Measurements from ENCODE around the gene NCBP2L.

Gene NCBP2L

DNA sequence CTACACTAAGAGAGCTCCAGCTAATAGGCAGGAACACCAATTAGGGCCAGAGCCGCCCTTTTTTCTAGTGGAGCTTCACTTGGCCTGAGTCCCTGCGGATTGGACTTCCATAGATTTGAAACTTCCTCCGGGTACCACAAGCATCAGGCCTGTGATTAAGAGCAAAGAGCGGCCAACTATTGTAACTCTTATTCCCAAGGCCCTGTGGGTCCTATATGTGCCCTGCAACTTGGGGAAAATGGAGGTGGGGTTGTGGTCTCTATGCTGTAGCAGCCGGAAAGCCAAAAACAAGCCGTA is at the start of gene NCBP2L:
Gene NCBP2L, plus strand, starts transcription at position 198 of the 297 bp plus-strand sequence. CDS start 16,488 bp downstream, outside the sequence.
- no peak for DNase-seq (ENCODE audit: low read depth in 2 of 2)

DNA sequence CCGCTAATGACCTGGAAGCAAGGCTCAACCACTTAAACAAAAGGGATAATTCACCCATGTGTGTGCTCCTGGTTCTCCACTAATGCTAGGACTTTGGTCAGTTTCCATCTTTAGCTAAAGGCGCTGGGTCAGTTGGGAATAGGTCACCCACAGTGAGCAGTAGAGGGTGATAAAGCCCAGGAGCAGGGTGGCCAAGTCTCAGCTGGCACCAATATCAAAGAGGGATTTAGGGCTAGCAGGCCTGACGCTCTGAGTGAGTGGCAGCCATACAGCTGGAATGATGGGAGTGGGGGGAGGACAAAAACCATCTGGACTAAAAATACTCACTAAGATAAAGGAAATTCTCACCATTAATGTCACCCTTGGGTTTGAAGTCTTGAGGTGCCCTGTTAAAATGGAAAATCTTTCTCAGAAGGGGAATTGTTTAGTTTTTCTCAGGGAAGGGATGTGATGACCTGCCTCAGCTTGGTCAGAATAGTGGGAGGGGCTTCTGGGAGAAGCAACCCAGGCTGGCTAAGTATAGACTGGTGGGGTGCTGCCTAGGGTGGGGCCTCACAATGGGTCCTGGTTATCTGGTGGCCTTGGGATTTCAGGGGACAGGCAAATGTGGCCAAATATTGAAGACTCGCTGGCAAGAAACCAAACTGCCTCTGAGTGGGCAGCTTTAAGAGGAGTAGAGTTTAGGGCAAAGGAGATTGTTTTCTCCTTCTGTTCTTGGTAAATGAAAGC is 49.0 kb upstream of the NCBP2L start:
- no peak for DNase-seq (ENCODE audit: low read depth in 2 of 2)

DNA sequence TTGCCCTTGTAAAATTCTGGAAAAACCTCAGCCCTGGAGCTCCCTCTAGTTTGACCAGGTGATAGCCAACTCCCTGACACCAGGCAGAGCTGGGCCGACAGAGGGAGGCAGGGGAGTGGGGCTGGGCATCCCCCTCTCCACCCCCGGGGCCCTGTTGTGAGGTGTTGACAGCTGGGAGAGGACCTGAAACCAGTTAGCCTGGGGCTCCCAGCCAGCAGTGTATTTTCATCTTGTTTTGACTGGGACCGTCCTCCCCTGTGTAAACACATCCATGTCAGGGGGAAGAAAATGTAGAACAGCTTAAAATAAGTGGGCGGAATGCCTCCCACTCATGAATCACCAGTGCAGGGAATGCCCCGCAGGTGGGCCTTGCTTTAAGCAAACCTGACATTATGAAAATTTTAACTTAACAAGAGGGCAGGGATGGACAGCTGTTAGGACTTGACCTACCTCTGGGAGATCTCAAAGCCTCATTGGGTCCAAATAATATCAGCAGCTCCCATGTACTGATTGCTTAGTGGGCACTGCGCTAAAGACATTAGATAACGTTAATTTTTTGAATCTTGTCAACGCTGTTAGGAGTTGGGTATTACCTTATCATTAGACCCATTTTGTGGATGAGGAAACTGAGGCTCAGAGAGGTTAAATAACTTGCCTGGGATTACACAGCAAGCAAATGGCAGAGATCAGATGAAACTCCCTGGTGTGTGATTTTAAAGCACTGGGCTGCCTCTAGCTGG is 47.8 kb upstream of the NCBP2L start:
- no peak for DNase-seq (ENCODE audit: low read depth in 2 of 2)

DNA sequence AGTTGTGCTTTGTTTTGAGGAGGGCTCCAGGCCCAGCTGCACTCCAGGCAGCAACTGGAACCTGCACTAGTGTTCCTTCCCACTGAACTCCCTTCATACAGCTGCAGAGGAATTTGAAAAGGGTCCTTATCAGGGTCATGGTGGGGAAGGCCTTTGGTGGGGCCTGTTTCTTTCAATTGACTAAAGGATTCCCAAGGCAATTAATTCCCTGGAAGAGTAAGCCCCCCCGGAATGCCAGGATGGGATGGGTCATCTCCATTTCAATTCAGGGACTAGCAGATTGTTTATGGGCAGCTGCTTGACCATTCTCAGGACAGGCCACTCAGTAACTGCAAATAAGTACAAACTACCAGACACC is 47.3 kb upstream of the NCBP2L start:
- DNase-seq (ENCODE audit: low read depth in 2 of 2): no peak

DNA sequence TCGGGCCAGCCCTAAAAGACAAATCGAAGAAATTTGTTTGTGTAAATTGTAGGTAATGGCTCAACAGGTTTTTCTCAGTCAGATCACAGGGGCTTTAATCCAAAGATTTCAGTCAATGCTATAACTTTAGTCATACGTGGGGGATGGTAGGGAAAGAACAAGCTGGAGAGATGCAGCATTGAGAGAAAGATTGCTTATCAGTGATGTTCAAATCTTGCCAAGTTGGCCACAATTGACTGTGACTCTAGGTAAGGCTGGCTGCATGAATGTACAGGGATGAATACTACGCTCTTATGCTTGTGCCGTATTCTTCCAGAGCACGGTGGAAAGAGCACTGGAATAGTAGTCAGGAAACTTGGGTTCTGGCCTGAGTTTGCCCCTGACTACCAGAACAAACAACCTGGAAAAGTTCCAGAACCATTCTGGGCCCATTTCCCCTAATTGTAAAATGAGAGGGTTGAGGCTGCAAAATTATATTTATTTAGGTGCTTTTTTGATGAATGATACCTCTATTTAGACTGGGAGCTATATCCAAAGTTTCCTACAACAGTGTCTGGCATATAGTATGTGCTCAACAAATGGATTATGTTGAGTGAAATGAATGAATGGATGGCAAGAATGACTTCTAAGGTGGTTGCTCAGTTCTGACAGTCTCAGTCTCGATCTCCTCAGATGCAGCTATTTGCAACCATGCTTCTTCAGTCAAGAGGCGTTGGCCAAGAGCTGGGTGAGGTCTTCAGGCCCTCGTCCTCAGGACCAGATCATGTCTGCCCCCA is 46.4 kb upstream of the NCBP2L start:
- no peak for DNase-seq (ENCODE audit: low read depth in 2 of 2)

DNA sequence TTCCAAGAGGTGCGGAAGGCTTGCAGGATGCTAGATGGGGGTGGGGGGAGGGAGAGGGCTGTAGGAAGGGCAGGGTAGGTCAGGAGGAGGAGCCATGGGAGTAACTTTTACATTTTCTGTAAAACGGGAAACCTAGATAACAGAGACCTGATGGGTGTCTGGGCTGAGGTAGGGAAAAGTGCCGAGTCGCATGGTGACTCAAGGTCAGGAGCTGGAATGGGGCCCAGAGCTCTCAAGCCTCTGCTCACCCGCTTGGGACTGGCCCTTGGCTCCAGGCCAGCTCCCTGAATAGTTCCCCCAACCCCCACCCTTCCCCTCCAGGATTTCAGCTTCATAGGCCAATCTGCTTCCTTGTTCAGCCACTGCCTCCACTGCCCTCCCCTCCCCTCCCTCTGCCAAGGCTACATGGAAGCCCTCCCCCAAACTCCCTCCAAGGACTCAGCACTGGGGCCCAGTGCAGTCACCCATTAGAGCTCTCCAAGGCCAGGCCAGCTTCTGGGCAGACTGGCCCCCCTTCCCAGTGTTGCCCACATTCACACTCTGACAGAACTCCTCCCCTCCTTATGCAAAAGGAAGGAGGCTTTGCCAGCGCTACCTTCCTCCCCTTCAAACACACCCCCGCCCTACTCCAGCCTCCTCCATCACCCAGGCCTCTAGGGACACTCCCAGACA is 45.6 kb upstream of the NCBP2L start:
- no peak for DNase-seq (ENCODE audit: low read depth in 2 of 2)

DNA sequence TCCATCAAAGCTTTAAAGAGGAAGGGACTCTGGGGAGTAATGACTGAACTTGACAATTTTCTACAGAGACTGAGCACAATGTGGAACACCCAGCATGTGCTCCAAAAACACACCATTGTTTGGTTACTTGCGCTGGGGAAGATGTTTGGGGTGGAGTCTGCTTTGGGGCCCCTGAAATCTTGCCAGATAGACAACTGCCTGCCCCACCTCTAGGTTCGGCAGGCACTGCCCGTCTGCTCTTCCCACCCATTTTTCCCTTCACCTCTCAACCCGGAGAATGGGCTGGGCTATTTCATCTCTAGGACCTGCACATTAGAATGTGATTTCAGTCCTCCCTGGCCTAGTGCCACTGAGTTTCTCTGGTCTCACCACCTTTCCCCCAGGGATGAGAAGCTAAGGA is 43.8 kb upstream of the NCBP2L start:
- DNase-seq (ENCODE audit: low read depth in 2 of 2): no peak

DNA sequence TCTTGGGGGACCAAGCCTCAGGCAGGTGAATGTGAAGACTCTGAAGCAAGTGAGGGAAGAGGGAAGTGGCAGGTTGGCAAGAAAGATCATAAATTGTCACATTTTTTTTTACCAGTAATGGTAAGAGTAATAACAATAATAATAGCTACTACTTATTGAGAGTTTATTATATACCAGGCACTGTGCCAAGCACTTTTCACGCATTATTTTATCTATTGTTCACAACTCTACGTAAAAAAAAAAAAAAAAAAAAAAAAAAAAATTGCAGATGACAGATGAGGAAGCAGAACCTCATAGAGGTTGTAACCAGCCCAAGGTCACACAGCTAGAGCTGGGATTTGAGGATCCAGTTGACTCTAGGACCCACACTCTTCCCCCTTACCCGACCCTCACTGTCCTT is 42.9 kb upstream of the NCBP2L start:
- DNase-seq (ENCODE audit: low read depth in 2 of 2): no peak

DNA sequence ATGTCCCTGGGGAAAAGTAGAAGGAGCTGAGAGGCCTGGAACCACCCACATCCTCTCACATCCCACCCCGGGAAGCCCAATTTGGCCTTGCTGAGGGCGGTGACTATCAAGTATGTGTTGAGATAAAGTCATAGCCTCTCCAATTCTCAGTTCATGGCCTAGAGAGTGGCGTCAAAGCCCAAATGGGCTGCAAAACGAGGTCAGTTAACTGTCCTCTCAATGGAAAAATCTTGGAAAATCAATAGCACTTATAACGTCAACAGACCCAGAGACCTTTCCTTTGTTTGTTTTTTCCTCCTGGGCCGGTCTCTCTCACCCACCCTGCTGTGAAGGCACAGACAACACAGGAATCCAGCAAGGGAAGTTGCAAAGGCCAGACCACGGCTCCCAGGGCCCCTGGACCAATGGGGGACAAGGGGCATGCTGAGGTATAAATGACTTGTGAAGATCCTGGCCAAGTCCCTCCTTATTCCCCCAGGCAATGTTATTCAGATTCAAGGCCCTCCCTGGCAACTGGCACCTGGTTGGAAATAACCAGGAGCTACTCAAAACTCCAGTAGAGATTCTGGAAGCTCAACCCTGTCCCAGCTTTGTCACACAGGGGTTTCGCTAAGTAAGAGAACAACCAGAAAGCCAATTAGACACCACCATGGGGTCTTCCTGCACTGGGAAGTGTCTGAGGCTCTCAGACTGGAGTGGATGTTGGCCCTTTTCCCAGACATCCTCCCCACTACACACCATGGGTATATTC is 40.6 kb upstream of the NCBP2L start:
- no peak for DNase-seq (ENCODE audit: low read depth in 2 of 2)

DNA sequence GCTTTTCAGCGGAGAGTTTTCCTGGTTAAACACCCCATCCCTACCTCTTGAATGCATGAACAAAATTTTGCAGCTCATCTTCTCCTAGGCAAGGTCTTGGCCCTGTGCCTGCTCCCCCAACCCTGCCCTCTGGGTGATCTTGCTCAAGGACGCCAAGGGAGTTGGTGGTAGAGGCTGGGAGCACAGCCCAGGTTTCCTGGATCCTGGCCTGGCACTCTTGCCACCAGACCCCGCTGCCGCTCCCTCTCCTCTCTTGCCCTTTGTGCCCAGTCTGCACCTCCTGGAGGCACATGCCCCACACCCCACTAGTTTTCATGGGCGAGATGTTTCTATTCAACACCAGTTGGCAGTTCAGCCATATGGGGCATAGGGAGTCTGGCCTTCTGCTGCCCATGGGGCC is 39.3 kb upstream of the NCBP2L start:
- DNase-seq (ENCODE audit: low read depth in 2 of 2): no peak

DNA sequence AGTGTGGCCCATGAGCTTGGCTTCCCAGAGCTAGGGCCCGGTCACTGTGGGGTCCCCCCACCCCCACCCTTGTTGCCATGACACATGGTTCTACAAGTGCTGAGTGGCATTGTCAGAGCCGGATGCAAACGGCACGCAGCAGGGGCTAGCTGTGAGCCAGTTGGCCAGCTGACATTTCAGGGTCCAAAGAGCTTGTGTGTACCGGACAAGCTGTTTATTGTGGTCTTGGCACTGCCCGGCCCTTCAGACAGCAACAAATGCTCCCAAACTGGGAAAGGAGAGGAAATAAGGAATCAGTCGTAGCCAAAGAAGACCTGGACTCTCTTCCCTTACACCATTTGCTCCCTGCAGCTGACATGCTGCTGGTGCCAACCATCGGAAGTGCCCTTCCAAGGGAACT is 38.8 kb upstream of the NCBP2L start:
- DNase-seq (ENCODE audit: low read depth in 2 of 2): no peak

DNA sequence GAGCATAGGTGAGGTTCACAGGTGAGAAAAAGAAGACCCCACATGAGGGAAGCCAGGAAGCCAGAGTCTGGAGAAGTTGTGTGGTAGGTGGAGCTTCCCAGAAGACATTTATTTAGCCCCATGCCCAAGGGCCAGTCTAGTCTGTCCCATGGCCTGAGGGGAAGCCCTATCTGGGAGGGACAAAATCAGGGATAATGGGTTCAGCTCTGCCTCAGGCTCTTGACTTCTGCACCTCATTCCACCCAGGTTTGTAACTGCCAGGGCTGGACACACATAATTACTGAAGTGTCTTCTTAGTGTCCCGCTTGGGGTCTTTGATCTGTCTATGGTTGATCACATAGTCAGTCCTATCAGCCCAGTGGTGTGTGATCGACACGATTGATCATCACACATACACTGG is 38.0 kb upstream of the NCBP2L start:
- no peak for DNase-seq (ENCODE audit: low read depth in 2 of 2)

DNA sequence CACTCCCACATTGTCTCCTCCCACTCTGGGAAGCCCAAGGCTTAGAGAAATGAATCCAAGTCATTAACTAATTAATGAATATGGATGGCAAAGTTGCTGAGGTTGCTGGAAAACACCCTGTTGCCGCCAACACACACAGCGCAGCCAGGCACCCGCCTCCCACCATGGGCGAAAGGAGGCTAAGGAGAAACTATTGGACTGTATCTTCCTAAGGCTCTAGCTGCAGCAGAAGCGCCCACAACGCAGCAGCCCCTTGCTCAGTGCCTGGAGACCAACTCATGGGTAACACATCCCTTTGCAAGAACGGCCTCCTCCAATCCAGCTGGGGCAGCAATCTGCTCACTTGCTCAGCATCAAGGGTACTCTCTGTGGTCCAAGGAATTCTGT is 36.1 kb upstream of the NCBP2L start:
- DNase-seq (ENCODE audit: low read depth in 2 of 2): no peak

DNA sequence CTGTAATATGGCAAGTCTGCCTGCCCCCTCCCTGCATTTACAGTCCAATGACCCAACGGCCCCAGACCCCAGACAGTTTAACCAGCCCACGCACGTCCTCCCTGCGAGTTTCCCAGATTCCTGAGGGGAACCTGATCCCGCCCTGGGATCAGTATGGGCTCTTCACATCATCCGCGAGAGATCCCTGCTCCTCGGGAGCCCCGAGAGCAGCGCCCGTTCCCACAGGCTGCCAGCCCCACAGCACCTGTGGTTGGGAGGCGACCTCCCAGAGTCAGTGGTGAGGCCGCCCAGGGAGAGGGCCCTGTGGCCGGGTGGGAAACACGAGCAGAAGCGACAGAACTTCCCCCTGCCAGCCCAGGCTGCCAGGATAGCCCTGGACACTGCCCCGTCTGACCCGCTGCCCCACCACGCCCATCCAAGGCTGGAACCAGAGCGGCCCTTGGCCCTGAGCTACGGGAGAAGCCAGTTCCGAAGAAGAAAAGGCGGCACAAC is 34.8 kb upstream of the NCBP2L start:
- DNase-seq (ENCODE audit: low read depth in 2 of 2): no peak

DNA sequence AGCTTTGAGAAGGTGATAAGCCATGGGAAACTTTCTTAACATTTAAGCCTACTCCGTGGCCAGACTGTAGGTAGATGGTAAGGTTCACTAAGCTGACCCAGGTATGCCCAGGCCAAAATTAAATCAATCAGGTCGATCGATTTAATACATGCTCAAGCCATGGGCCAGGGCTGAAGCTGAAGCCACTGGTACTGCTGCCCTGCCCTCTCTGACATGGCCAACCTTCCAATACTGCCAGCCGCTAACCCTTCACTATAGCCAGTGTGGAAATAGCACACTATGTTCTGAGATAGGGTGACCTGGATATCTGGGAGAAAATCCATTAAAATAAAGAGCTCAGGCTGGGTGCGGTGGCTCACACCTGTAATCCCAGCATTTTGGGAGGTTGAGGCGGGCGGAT is 33.5 kb upstream of the NCBP2L start:
- no peak for DNase-seq (ENCODE audit: low read depth in 2 of 2)

DNA sequence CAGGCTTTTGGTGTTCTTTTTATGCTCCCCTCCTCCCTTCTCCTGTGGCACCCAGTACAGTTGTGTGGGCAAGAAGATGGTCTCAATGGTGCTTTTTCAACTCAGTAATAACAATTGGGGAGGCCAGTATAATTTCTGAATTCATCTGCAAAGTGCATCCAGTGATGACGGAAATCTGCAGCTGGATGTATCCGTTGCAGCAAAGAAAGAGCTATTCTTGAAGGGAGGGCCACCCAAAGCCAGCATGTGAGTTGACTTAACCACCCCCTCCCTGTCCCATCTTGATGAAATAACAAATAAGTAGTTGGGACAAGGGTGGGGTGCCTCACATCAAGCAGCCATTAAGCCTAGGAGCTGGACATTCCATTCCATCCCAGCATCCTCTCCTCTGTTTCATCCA is 32.7 kb upstream of the NCBP2L start:
- DNase-seq (ENCODE audit: low read depth in 2 of 2): no peak

DNA sequence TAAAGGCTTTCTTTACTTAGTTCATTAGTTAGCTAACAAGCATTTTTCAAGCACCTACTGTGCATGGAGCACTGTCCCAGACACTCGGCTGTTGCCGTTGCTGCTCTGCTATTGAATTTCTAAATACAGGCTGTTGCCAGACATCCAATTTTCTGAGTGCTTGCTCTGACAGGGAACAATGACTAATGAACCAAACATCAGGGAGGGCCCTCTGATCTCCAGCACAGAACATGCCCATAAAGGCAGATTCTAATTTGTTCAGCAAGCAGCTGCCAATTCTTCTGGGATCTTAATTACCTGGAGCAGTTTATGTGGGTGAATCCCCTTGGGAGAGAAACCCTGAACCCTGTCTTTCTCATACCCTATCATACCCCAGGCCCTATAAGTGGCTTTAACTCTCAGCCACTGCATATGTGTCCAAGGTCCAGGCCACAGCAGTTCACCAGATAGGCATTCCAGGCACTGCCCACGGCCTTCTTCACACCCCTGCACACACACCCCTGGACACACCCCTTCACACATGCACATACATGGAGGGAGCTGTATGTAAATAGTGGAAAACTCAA is 29.9 kb upstream of the NCBP2L start:
- no peak for DNase-seq (ENCODE audit: low read depth in 2 of 2)

DNA sequence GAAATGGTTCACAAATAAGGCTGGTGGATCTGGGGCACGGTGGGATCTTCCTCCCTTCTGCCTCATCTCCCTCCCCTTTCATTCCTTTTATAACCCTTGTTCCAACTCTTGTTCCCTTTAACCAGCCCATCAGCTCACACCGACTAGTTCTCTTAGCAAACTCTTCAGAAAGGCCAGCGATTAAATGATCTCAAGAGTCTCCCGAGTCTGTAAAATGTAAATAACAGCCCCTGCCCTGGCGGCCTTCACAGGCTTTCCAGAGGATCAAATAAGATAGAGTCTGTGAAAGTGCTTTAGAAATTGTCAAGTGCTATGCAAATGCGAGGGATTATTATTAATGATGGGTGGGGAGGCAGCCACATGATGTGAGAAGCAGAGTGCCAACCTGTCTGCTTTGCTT is 29.0 kb upstream of the NCBP2L start:
- no peak for DNase-seq (ENCODE audit: low read depth in 2 of 2)

DNA sequence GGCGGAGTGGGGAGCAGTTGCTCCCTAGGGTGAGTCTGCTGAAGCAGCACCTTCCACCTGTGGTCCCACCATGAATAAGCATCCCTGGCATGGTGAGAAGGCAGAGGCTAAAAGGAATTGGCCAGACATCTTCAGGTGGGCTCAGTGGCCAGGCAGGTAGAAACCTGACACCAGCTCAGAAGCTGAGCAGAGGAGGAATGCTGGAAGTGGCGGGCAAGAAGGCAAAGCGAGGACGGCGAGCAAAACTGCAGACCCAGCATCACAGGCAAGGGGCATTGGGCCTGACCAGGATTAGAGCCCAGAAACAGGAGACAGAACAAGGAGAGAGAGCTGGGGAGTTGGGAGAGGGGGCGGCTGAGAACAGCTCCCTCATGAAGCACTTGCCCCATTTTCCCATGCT is 27.3 kb upstream of the NCBP2L start:
- DNase-seq (ENCODE audit: low read depth in 2 of 2): no peak

DNA sequence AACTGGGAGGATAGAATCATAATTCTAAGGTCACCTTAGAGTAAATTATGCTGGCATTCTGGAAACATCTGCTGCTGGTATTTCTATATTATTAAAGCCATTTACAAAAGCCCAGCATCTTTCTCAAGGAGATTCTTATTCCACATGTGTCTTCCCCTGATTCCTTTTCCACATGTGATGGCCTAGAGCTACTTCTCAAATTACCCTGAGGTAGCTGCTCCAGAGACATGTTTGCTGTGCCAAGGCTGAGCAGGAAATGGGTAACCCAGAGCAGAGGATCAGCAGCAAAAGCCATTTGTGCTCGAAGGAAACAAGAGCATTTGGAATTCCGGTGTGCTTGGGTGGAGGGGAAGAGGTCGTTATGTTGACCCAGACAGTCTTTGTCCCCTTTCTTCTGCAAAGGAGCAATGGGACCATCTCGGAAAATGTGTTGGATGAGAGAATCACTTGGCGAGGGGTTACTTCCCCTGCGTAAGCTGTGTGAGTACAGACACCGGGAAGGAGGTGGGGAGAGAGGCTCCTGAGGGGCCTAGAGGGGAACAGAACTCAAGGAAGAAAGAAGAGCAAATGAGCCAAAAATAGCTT is 26.6 kb upstream of the NCBP2L start:
- DNase-seq (ENCODE audit: low read depth in 2 of 2): no peak

DNA sequence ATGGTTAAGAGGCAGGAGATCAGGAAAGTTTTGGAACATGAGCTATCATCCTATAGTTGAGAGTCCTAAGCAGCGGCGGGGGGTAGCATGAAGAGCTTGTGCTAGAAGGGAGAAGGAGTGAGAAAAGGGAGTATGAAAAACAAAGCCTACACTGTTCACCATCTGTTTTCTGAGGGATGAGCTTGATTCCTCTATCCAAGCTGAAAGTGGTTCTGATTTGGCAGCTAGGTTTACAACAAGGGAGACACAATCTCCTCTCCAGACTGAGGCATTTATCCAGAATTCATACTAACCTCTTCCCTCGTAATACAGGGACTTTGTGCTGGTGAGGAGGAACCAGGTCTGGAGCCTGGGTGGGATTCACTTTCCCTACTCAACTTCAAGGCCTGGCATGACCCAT is 25.5 kb upstream of the NCBP2L start:
- DNase-seq (ENCODE audit: low read depth in 2 of 2): no peak

Measured in stimulated activated CD4-positive, alpha-beta T cell treated with anti-CD3 and anti-CD28 coated beads, Interleukin-12 subunit alpha, Interleukin-12 subunit beta, amount 100 ng/mL, for 24 hours (primary cell).